H1 (cell line): ENCODE data around the gene APPL2. TPM values are rescaled to one million over a fixed set of nuclear protein-coding genes. Genes with fewer than 3 reads are reported as not detected.

Experiments used
- CEBPB ChIP-seq: IDR thresholded peaks from 2 replicates; pipeline ENCODE4 v1.6.1; 2012; ENCODE audit warnings: low read depth, low read length
- E2F6 ChIP-seq: IDR thresholded peaks from 2 replicates; pipeline ENCODE4 v1.6.1; 2012; ENCODE audit warnings: inconsistent platforms
- EP300 ChIP-seq, 2 experiments: IDR thresholded peaks; 1 replicate in 1 of 2; 2 replicates in 1 of 2; pipeline ENCODE4 v1.6.1; 2011 to 2012; ENCODE audit warnings: low read depth in 2 of 2, low read length in 2 of 2, mild to moderate bottlenecking in 2 of 2, borderline replicate concordance in 1 of 2, inconsistent platforms in 1 of 2, moderate library complexity in 1 of 2
- MAX ChIP-seq: IDR thresholded peaks from 2 replicates; pipeline ENCODE4 v1.6.1; 2012; ENCODE audit warnings: inconsistent platforms
- POLR2A ChIP-seq, 2 experiments: IDR thresholded peaks; 1 replicate in 1 of 2; 2 replicates in 1 of 2; pipeline ENCODE4 v1.6.1; 2011; ENCODE audit warnings: low read depth in 2 of 2, low read length in 2 of 2, mild to moderate bottlenecking in 2 of 2; ENCODE audit errors: control extremely low read depth in 1 of 2
- POLR2AphosphoS5 ChIP-seq: IDR thresholded peaks from 2 replicates; pipeline ENCODE4 v1.6.1; 2011; ENCODE audit warnings: low read depth, low read length
- SUZ12 ChIP-seq: fragments of 200-600 bp; sonication (generic); IDR thresholded peaks from 2 replicates; pipeline ENCODE4 v1.6.1; 2012; ENCODE audit warnings: mild to moderate bottlenecking, inconsistent platforms, low read length, moderate library complexity, mixed read lengths
- TEAD4 ChIP-seq: IDR thresholded peaks from 2 replicates; pipeline ENCODE4 v1.6.1; 2012; ENCODE audit warnings: low read depth, low read length, inconsistent platforms, mixed read lengths
- polyA plus RNA-seq, 7 experiments: library from polyadenylated mRNA; depleted of rRNA in 3 of 7; stranded (reverse) in 5 of 7; unstranded in 2 of 7; fragments of >200 nt in 5 of 7; fragments of 200-250 nt in 2 of 7; gene quantifications; 1 replicate in 5 of 7; 2 replicates in 1 of 7; 4 replicates in 1 of 7; pipeline versions ENCODE4 v1.2.1 to v1.2.3, GENCODE V29; 2011 to 2013; ENCODE audit warnings: missing spikeins in 2 of 7, mixed read lengths in 2 of 7
- total RNA-seq: library from RNA; stranded (reverse); fragmentation: NEBNext Ultra II Directional; extraction: Animal tissue kit (Norgen Biotek cat#: 25700); gene quantifications from 2 replicates; pipeline ENCODE4 v1.2.1, GENCODE V29; 2021
- TF ChIP-seq, protein P1 (sequence below): fragments of 300-600 bp; sonication (generic); IDR thresholded peaks from 2 replicates; pipeline ENCODE4 v1.7.1; 2012; ENCODE audit warnings: low read length, moderate library complexity, mild to moderate bottlenecking, inconsistent platforms; ENCODE audit not compliant: insufficient replicate concordance

Gene APPL2
- total and polyA plus RNA-seq, 2 of the 8 experiments (the other 6 are each of a cell fraction or from before 2014, with no cell fraction given), result 8.9 to 22.9 TPM

GRCh38 chr12:105222726-105223351, 13.1 kb downstream of the APPL2 start (continued):
- TF ChIP-seq, protein P1, sequence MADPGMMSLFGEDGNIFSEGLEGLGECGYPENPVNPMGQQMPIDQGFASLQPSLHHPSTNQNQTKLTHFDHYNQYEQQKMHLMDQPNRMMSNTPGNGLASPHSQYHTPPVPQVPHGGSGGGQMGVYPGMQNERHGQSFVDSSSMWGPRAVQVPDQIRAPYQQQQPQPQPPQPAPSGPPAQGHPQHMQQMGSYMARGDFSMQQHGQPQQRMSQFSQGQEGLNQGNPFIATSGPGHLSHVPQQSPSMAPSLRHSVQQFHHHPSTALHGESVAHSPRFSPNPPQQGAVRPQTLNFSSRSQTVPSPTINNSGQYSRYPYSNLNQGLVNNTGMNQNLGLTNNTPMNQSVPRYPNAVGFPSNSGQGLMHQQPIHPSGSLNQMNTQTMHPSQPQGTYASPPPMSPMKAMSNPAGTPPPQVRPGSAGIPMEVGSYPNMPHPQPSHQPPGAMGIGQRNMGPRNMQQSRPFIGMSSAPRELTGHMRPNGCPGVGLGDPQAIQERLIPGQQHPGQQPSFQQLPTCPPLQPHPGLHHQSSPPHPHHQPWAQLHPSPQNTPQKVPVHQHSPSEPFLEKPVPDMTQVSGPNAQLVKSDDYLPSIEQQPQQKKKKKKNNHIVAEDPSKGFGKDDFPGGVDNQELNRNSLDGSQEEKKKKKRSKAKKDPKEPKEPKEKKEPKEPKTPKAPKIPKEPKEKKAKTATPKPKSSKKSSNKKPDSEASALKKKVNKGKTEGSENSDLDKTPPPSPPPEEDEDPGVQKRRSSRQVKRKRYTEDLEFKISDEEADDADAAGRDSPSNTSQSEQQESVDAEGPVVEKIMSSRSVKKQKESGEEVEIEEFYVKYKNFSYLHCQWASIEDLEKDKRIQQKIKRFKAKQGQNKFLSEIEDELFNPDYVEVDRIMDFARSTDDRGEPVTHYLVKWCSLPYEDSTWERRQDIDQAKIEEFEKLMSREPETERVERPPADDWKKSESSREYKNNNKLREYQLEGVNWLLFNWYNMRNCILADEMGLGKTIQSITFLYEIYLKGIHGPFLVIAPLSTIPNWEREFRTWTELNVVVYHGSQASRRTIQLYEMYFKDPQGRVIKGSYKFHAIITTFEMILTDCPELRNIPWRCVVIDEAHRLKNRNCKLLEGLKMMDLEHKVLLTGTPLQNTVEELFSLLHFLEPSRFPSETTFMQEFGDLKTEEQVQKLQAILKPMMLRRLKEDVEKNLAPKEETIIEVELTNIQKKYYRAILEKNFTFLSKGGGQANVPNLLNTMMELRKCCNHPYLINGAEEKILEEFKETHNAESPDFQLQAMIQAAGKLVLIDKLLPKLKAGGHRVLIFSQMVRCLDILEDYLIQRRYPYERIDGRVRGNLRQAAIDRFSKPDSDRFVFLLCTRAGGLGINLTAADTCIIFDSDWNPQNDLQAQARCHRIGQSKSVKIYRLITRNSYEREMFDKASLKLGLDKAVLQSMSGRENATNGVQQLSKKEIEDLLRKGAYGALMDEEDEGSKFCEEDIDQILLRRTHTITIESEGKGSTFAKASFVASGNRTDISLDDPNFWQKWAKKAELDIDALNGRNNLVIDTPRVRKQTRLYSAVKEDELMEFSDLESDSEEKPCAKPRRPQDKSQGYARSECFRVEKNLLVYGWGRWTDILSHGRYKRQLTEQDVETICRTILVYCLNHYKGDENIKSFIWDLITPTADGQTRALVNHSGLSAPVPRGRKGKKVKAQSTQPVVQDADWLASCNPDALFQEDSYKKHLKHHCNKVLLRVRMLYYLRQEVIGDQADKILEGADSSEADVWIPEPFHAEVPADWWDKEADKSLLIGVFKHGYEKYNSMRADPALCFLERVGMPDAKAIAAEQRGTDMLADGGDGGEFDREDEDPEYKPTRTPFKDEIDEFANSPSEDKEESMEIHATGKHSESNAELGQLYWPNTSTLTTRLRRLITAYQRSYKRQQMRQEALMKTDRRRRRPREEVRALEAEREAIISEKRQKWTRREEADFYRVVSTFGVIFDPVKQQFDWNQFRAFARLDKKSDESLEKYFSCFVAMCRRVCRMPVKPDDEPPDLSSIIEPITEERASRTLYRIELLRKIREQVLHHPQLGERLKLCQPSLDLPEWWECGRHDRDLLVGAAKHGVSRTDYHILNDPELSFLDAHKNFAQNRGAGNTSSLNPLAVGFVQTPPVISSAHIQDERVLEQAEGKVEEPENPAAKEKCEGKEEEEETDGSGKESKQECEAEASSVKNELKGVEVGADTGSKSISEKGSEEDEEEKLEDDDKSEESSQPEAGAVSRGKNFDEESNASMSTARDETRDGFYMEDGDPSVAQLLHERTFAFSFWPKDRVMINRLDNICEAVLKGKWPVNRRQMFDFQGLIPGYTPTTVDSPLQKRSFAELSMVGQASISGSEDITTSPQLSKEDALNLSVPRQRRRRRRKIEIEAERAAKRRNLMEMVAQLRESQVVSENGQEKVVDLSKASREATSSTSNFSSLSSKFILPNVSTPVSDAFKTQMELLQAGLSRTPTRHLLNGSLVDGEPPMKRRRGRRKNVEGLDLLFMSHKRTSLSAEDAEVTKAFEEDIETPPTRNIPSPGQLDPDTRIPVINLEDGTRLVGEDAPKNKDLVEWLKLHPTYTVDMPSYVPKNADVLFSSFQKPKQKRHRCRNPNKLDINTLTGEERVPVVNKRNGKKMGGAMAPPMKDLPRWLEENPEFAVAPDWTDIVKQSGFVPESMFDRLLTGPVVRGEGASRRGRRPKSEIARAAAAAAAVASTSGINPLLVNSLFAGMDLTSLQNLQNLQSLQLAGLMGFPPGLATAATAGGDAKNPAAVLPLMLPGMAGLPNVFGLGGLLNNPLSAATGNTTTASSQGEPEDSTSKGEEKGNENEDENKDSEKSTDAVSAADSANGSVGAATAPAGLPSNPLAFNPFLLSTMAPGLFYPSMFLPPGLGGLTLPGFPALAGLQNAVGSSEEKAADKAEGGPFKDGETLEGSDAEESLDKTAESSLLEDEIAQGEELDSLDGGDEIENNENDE, result no peak
- TF ChIP-seq POLR2A (IDR thresholded peaks at IDR 0.05; ENCODE audit: control extremely low read depth in 1 of 2, low read depth in 2 of 2, low read length in 2 of 2) (no peak), TEAD4 (no peak), POLR2AphosphoS5 (no peak), MAX (no peak), CEBPB (no peak), E2F6 (no peak), EP300 (IDR thresholded peaks at IDR 0.05; ENCODE audit: borderline replicate concordance in 1 of 2, low read depth in 2 of 2, low read length in 2 of 2) (no peak), SUZ12 (no peak)
